Ovary (tissue), 3 donors: ENCODE data around the gene MIEN1.

Source experiments
- POLR2A ChIP-seq: fragments of 450-650 bp; IDR thresholded peaks from one replicate; pipeline ENCODE4 v1.6.1; 2017; ENCODE audit warnings: antibody characterized with exemption, mild to moderate bottlenecking, moderate library complexity
- TF ChIP-seq, protein P1 (sequence below), 3 donors: fragments of 450-650 bp in 2 of 3; fragments of 200-600 bp in 1 of 3; IDR thresholded peaks; one replicate each; pipeline versions ENCODE4 v1.5.1 to v1.8.0; 2016 to 2022; ENCODE audit warnings: antibody characterized with exemption in 3 of 3, mild to moderate bottlenecking in 1 of 3
- donor health status: DM: no; HTN: no; CAD: no.

DNA sequence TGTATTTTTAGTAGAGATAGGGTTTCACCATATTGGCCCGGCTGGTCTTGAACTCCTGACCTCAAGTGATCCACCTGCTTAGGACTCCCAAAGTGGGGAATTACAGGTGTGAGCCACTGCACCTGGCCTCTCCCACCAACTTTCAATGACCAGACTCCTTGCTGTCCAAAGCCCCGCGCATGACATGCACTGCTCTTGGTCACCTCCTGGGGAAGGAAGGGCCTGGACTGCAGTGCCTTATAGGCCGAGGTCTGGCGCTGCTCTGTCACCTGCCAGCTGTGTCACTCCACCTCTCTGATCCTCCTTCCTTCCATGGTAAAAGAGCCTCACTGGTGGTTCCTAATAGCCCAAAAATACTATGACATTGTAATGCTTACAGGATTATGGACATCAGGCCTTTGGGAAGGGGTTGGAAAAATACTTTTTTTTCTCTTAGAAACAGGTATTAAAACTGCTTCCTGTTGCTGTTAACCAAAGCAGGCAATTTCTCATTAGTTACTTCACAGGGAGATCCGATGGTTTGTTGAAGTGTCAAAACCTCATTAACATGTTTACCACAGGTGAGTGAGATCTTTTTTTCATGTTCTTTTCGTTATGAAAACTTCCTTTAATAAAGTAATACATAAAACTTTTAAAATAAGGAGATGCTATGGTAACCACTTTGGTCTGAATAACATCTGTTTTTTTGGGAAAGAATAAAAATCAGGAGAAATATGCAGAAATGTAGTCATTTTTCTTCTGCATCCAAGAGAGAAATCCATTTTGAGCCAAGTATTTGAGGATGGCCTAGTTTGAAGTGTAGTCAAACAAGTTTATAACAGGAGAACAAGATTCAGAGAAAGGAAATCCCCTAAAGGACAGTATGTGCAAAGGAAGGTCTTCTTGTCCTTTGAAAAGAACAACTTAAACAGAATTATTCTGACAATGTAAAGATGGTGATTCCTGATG is 42.9 kb upstream of the MIEN1 start:
- TF ChIP-seq, protein P1, sequence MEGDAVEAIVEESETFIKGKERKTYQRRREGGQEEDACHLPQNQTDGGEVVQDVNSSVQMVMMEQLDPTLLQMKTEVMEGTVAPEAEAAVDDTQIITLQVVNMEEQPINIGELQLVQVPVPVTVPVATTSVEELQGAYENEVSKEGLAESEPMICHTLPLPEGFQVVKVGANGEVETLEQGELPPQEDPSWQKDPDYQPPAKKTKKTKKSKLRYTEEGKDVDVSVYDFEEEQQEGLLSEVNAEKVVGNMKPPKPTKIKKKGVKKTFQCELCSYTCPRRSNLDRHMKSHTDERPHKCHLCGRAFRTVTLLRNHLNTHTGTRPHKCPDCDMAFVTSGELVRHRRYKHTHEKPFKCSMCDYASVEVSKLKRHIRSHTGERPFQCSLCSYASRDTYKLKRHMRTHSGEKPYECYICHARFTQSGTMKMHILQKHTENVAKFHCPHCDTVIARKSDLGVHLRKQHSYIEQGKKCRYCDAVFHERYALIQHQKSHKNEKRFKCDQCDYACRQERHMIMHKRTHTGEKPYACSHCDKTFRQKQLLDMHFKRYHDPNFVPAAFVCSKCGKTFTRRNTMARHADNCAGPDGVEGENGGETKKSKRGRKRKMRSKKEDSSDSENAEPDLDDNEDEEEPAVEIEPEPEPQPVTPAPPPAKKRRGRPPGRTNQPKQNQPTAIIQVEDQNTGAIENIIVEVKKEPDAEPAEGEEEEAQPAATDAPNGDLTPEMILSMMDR (IDR thresholded peaks at IDR 0.05): no peak
- no peak for TF ChIP-seq POLR2A
